GM19193 (cell line): ENCODE results near the gene ZNF385D.

ENCODE experiments used
- POLR2A ChIP-seq: IDR thresholded peaks from 4 replicates; pipeline ENCODE4 v1.6.1; 2011; ENCODE audit not compliant: insufficient read depth, insufficient read length; ENCODE audit errors: extremely low read depth

The ZNF385D gene

DNA sequence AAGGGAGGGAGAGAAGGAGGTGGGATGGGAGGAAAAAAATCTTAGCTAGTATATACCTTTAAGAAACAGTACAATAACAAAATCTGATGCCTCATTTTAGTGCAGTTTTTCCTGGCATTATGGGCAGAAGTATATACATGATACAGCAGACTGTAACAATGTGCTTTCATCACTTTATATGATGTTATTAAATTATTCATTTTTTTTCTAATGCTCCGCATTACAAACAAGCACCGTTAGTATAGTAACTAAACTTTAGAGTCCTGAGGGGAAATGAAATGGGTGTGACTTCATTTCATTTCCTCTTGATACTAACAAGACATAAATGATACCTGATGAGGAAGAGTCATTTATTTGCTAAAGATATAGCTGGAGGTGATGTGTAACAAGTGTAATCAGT lies 325.3 kb downstream of the ZNF385D start:
- no peak for TF ChIP-seq POLR2A

DNA sequence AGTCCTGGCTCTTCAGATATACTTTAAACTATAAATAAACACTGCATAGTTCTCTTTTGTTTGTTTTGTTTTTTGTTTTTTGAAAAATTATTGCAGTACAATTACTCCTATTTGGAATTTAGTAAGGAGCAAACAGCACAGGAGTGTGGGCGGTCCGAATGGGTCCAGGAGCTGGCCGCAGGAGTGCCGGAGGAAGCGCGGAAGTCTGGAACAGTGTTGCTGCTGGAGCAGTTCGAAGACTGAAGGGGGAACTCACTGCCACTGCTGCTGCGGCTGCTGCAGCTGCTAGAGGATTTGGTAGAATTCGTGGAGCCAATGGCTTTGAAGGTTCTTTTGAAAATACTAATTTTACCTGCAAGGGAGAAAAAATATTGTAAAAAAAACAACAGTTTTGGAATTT lies 329.9 kb downstream of the ZNF385D start:
- TF ChIP-seq POLR2A, result no peak

DNA sequence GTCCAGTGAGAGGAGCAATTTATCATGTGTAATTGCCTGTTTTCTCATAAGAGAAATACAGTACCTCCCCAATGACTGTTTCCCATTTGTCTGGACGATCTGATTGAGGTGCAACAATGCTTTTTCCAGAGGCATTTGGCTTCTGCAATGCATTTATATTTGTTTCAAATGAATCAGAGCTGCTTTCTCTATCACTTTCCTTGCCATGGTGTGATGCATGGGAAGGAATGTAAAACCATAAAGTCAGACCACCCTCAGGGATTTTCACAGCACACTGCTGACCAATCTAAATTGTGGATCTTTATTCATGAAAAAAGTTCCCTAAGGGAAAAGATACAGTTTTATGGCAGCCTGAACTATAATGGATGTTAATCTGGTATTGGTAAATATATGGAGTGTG lies 333.0 kb downstream of the ZNF385D start:
- no peak for TF ChIP-seq POLR2A

DNA sequence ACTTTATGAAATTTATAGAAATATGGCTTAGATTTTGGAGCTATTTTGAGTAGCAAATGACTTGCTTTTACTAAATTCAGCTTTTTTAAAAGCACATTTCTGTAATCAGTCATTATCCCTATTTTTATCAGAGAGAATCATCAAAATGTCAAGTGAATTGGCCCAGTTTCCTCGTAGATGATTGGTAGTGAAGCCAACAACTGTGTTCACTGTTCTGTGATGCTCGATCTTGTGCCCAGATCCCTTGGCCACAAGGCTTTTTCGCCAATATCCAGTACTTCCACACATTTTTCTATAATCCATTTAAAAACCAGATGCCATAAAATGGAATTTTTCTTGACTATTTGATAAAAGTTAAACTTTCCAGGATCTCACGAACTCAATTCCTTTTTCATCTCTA lies 336.5 kb downstream of the ZNF385D start:
- no peak for TF ChIP-seq POLR2A

DNA sequence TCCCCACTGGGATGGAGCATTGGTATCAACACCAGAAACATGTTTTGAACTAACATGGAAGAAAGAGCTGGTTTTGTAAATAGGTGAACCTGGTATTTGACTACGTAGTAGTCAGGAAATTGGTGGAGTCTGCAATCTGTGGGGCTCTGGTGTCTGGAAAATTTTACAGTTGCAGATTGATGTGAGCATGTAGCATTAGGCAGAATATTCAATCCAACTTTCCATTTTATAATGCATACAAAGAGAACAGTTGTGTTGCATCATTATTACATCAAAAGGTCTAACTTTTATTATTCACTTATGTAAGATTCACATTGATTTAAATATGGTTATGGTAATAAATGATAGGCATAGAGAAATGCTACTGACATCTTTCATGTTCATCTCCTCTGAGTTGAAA lies 340.0 kb downstream of the ZNF385D start:
- no peak for TF ChIP-seq POLR2A

DNA sequence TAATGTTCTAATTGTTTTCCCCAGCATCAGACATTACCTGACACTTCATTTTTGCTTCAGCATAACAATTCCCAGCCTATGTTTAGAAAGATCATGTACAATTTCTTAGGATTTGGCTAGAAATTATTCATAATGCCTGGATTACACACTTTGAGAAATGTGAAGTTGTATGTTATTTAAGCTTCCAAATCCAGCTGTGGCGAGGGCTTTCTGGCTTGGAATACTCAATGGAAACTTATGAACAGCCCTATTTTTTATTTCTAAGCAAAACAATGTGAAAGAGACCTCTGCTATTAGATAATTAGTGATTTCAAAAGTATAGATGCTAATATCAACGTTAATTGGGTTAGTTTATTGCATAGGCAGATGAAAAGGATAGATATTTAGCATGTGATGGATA lies 341.6 kb downstream of the ZNF385D start:
- TF ChIP-seq POLR2A, result no peak

DNA sequence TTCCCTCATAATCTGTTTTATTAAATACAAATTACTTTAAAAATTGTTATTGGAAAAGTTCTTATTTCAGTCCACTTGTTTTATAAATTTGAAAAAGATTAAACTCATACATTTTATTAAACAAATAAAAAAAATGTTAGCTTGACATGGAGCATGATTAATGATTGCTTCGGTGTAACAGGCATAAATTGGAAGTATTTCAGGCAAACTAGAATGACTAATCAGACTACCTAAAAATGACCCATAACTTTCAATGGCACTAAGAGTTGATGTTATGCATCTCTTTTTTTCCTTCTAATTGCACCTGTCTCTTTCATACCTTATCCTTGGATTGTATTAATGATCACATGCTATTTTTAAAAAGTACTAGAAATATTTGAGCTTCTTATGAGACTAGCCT lies 343.3 kb downstream of the ZNF385D start:
- TF ChIP-seq POLR2A, result no peak

DNA sequence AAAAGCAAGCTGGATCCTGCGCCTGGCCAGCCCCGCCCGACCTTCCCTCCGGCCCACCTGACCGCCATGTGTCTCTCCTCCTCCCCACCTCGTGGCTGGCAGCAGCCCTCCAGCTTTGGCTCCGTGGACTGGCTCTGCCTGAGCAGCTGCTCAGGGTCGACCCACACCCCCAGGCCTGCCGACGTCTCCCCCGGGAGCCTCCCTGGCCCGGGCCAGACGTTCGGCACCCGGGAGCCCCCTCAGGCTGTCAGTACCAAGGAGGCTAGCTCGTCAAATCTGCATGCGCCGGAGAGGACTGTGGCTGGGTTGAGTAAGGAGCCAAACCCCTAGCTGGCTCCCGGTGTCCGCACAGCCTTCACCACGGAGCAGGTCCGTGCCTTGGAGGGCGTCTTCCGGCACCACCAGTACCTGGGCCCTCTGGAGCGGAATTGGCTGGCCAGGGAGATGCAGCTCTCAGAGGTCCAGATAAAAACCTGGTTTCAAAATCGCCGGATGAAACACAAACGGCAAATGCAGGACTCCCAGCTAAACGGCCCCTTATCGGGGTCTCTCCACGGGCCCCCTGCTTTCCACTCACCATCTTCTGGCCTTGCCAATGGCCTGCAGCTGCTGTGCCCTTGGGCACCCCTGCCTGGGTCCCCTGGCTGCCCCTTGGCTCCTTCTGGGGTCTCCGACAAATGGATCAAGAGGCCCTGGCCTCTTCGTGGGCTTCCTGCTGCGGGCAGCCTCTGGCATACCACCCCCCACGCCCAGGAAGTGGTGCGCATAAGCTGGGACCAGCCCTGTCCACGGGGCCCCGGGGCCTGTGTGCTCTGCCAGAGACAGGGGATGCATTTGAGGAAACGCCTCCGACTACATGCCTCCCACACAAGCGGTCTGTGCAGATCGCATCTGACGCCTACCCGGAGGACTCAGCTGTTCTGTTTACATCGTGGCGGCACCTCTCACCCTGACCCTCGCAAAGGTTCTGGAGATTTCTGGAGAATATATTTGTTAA lies 345.0 kb downstream of the ZNF385D start:
- TF ChIP-seq POLR2A, result no peak

DNA sequence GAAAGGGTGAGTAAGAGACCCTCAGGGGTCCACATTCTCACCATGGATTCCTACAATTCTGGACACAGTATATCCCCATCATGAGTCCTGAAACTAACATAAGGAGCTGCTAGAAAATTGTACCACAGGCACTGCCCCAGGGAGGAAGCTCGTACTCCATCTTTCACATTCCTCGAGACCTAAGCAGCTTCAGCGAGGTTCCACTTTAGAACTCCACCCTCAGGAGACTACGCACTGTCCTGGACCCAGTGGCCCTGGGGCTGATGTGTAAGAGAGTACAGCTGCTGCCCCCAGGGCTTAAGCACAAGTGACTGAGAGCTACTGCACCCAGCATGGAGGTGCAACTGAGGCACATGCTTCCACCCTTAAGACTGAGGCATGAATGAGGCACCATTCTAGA lies 352.5 kb downstream of the ZNF385D start:
- no peak for TF ChIP-seq POLR2A

DNA sequence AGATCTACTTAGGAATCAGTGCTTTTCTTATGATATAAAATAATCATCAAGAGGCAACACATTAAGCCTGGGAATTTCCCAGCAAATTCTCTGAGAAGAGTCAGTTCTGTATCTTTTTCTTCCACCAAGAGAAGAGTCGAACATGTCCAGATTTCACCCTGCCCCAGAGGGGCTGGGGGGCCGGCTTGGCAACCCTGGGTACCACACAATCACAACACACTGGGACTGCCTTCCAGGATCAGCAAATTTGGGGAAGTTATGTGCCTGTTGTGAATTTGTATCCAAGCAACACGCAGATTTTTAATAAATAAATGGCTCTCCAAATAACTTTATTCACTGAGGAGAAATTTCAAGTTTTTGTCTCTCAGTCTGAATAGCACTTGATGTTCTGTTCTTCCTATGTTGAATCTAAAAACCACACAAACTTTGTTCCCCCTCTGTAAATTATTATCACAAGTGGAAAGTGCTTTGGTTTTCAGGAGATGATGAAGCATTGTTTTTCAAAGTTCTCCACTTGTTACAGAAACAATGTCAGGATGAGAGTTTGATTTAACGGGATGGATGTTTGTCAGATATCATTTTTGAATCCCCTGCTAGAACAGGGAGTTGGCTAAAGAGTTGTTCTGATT lies 357.2 kb downstream of the ZNF385D start:
- no peak for TF ChIP-seq POLR2A

DNA sequence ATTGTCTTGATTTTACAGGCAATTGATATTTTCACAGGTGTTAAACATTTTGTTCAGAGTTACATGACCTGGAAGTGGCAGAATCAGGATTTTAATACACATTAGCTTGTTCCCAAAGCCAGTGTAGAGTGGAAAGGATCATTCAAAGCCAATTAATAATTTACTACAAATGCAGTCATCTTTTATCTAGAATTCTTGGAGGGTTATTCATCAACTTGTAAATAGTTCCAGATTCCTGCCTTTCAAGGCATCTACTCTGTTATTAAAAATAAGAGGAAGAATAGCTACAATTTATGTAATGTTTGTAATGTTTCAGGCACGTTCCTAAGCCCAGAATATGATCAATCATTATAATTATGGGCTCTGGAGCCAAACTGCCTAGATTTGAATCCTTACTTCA lies 358.5 kb downstream of the ZNF385D start:
- TF ChIP-seq POLR2A, result no peak

DNA sequence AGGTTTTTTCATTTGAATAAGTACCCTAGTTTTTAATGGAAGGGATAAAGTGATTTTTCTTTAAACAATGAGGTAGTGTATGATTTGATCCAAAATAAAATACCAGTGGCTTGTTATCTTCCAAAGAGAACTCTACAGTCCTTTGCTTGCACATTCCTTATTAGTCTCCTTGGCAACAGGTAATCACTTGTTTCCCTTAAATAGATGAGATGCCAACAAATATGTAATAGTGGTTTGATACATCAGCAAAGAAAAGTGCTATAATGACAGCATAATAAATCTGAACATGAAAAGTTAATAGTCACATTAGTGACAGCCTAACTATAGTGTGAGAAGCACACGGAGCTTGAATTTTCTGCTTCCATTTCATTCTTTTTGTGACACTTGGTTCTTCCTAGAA lies 360.2 kb downstream of the ZNF385D start:
- no peak for TF ChIP-seq POLR2A

DNA sequence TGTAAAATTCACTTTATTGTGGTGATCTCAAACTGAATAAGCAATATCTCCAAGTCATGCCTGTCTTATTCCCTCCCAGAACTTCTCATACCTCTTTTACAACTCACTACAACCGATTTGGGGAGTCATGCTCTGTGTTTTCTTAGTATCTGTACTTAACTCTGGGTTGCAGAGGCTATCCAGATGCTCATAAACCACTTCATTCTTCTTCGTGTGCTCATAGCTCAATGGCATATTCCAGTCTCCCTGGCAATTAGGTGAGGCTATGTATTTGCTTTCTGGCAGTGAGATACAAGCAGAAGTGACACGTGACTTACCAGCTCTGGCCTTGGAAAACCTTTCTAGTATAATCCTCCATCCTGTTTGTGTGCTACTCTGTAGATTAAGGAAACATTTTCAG lies 360.9 kb downstream of the ZNF385D start:
- no peak for TF ChIP-seq POLR2A

DNA sequence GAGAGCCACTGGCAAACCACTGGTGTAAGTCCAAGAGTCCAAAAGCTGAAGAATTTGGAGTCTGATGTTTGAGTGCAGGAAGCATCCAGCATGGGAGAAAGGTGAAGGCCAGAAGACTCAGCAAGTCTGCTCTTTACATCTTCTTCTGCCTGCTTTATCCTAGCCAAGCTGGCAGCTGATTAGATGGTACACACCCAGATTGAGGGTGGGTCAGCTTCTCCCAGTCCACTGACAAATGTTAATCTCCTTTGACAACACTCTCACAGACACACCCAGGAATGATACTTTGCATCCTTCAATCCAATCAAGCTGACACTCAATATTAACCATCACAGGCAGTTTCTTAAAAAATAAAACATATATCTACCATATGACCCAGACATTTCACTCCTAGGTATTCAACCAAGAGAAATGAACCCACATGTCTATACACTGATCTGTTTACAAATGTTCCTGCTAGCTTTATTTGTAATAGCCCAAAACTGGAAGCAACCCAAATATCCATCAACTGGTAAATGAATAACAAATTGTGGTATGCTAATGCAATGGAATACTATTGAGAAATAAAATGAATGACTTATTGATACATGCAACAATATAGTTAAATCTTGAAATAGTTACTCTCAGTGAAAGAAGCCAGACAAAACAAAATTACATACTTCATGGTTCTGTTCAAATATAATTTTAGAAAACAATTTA lies 373.8 kb downstream of the ZNF385D start:
- TF ChIP-seq POLR2A, result no peak

DNA sequence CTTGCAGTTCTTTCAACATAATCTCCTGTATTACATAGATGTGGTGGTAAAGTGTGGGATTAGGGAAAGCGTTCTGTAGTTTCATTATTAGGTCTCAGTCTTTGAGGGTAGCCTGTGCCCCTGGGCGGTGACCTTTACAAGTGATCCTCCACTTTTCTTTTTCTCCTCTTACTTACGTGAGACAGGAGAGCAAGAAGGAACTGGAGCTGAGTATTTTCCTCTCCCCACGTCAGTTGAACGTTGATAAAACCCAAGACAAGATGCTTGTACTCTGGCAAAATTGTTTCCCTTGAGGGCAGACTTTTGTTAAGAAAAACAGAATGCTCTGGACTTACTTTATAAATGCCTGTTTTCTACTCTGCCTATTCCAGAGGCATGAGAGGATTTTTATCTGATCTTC lies 378.7 kb downstream of the ZNF385D start:
- no peak for TF ChIP-seq POLR2A
